GM18909 (cell line): Measurements from ENCODE around the gene PFKFB3.

Experiments
- ATAC-seq: cut with Tn5 transposase; IDR thresholded peaks from one replicate; pipeline ENCODE4 v1.9.1; 2021; ENCODE audit warnings: mild to moderate bottlenecking; ENCODE audit not compliant: unreplicated experiment, poor library complexity

PFKFB3 gene

GRCh38 chr10:6297522-6297921 is 94.8 kb downstream of the PFKFB3 start:
- ATAC-seq: no peak

GRCh38 chr10:6297951-6298381 is 95.2 kb downstream of the PFKFB3 start:
- ATAC-seq: no peak

DNA sequence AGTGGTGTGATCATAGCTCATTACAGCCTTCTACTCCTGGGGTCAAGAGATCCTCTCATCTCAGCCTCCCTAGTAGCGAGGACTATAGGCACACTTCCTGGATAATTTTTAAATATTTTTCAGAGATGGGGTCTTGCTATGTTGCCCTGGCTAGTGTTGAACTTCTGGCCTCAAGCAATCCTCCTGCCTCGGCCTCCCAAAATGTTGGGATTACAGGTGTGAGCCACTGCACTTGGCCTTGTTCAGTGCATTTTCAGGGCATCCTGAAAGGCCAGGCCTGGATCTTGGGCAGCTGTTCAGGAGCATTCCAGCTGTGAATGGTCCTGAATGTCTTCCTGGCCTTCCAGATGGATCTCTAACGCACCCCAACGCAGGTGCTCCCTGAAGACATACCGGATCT is 95.7 kb downstream of the PFKFB3 start:
- ATAC-seq: no peak

DNA sequence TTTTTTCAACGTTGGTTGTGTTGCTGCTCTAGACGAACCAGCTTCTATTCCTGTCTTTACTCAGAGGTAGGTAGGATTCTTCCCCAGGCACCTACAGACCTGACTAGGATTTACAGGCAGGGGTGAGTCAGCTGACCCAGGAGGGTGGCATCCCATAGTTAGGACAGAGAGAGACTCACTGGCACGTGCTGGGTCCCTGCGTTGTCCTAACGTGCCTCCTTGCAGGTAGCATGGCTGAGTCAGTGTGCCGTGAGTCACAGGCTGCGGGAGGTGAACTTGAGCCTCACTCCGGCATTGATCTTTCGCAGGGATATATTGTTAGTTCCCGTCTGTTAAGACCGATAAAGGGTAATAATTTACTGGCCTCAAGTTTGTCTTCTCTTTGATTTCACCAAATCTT is 96.5 kb downstream of the PFKFB3 start:
- ATAC-seq: no peak

DNA sequence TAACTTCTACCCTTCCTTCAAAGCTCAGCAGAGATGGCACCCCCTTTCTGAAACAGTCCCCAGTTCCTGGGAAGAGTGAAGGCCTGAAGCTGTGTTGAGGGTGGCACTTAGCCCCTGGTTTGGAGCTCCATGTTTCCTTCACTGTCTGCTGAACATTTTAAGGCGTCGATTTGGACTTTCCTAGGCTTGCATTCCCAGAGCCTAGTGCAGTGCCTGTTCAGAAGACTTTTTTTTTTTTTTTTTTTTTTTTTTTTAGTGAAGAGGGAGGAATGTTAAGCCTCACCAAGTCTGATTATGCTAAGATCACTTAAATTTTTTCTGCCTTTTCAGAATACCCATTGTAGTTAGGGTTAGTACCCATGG is 97.0 kb downstream of the PFKFB3 start:
- ATAC-seq: no peak

DNA sequence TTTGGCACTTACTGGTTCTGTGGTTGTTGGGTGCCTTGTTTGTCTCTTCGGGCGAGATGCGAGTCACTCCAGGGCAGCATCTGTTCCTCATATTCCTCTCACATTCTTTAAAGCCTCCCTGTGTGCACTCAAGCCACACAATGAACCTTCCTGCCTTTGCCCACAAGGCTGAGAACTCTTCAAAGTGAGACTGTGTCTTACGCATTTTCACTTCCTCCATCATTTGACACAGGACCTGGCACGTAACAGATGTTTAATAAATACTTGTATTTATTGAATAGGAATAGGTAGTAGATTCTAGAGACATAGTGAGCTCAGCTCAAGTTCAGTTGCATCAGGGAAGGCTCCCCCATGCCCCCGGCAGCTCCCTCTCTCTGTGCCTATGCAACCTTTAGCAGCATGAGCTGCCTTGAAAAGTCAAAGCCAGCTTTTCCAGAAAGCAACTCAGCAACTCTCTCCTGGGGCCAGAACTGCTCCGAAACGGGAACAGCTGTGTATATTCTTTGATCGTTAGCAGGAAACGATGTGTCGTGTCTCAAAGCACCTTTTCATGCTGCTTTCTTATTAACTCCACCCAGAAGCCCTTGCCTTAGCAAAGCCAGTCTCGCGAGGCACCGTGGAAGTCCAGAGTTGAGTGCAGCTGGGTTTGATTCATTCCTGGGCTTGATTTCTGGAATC is 97.5 kb downstream of the PFKFB3 start:
- peak; percentile 95 for ATAC-seq

GRCh38 chr10:6300784-6301460 is 98.2 kb downstream of the PFKFB3 start:
- ATAC-seq: no peak

GRCh38 chr10:6301488-6302075 is 98.8 kb downstream of the PFKFB3 start:
- no peak for ATAC-seq
